ENCODE data around the gene LRRC1. TPM values are rescaled to one million over a fixed set of nuclear protein-coding genes. Genes with fewer than 3 reads are reported as not detected.
A peak's percentile ranks its signal among the peaks of the same experiment; 100 is the strongest.

LRRC1 gene
- total RNA-seq, 4 donors from 2014 or later: 71.0 to 151 (median 91.6) TPM

DNA sequence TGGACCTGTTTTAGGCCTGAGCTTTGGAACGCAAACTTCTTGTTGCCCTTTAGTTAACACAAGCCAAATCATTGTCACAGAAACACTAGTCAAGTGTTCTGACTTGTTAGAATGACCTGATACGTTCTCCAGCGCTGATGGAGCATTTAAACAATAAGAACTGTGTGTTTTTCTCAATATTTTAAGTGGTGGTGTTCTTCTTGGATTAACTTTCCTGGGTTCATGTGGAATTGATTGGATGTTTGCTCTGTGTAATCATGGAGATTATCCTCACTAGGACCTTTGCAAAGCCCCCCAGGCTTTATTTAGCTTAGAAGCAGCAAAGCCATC, 1.6 kb downstream of the LRRC1 start:
- no peak for DNase-seq
- WGBS, 2 donors (ENCODE audit: low coverage in 1 of 2): 19 to 44% methylated on average over 2 to 3 of the region's 3 CpGs
- TF ChIP-seq EP300 (IDR thresholded peaks at IDR 0.05; ENCODE audit: low read depth): no peak
- TF ChIP-seq POLR2AphosphoS5 (IDR thresholded peaks at IDR 0.05): no peak
- TF ChIP-seq, protein P1, sequence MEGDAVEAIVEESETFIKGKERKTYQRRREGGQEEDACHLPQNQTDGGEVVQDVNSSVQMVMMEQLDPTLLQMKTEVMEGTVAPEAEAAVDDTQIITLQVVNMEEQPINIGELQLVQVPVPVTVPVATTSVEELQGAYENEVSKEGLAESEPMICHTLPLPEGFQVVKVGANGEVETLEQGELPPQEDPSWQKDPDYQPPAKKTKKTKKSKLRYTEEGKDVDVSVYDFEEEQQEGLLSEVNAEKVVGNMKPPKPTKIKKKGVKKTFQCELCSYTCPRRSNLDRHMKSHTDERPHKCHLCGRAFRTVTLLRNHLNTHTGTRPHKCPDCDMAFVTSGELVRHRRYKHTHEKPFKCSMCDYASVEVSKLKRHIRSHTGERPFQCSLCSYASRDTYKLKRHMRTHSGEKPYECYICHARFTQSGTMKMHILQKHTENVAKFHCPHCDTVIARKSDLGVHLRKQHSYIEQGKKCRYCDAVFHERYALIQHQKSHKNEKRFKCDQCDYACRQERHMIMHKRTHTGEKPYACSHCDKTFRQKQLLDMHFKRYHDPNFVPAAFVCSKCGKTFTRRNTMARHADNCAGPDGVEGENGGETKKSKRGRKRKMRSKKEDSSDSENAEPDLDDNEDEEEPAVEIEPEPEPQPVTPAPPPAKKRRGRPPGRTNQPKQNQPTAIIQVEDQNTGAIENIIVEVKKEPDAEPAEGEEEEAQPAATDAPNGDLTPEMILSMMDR (IDR thresholded peaks at IDR 0.05): no peak
- TF ChIP-seq POLR2A (IDR thresholded peaks at IDR 0.05): no peak
- H3K27ac ChIP-seq: peak overlapping the region; percentile 85 to 89 (median 87)
- H3K27me3 ChIP-seq: no peaks in the 10 kb centered on the region
- H3K4me3 ChIP-seq: peak overlapping the region in 3 of 4 donors; percentile 74 to 94 (median 87)
- H3K4me1 ChIP-seq: peaks cover 0 to 56% (median 28%) of the 10 kb centered on the region in 4 donors
- no peaks in the 10 kb centered on the region for H3K36me3 ChIP-seq
- intact Hi-C loops (cut with DNase I; ENCODE audit: low total_unique reads): no loop called here
- in situ Hi-C loops (cut with MboI; ENCODE audit: low pct_ligation_motif_present in 1 of 4, low pct_unique_long_range_greater_than_20kb in 1 of 4, low sequenced_read_pairs in 3 of 4): loop anchor here in 2 of 4 donors (10.0 to 25.0 kb wide), 2 partner anchors 158 to 166 kb away; no protein-coding TSS in a partner anchor
- no peaks in the 10 kb centered on the region for H3K9me3 ChIP-seq

DNA sequence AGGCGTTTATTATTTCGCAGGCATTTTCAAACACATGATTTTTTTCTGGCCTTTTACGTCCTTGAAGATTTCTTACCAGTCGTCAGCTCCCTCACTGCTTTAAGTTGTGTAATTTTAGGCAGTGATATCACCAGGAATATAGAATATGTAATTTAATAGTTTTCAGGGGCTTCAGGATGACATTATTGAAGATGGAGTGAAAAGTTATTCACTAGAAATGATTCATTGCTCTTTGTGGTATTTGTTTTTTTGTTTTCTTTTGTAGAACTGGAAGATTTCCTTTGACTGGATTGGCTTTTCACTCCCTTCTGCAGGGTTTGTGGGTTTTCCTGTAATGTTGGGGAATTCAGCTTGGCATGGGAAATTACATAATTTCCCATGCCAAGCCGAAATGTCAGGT, 2.0 kb downstream of the LRRC1 start:
- H3K27ac ChIP-seq: peak overlapping the region; percentile 85 to 89 (median 87)
- intact Hi-C loops (cut with DNase I; ENCODE audit: low total_unique reads): no loop called here
- H3K27me3 ChIP-seq: no peaks in the 10 kb centered on the region
- H3K4me3 ChIP-seq: peak overlapping the region in 3 of 4 donors; percentile 74 to 94 (median 87)
- H3K4me1 ChIP-seq: peaks cover 0 to 57% (median 28%) of the 10 kb centered on the region in 4 donors
- H3K36me3 ChIP-seq: no peaks in the 10 kb centered on the region
- in situ Hi-C loops (cut with MboI; ENCODE audit: low pct_ligation_motif_present in 1 of 4, low pct_unique_long_range_greater_than_20kb in 1 of 4, low sequenced_read_pairs in 3 of 4): loop anchor here in 2 of 4 donors (10.0 to 25.0 kb wide), 2 partner anchors 158 to 166 kb away; no protein-coding TSS in a partner anchor
- 48 to 55% methylated on average over 5 of the region's 5 CpGs for WGBS, 2 donors (ENCODE audit: low coverage in 1 of 2)
- no peak for DNase-seq
- no peaks in the 10 kb centered on the region for H3K9me3 ChIP-seq
- no peak for TF ChIP-seq POLR2A (IDR thresholded peaks at IDR 0.05)

DNA sequence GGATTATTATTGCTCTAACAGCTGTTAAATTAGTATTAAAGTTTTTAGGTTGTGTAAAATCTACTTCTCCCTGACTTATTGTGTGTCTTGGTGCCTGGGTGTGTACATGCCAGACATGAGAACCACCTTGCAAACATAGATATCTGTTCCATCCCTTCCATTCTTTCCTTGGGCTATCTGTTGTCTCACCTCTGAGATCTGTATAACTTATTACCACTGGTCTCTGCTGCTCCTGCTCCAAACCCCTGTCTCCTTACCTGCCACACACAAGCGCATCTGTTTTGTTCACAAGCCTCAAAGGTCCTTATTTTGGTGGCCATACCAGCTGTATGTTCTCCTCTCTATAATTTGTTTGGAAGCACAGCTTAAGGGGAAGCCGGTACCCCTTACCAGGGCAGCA, 2.5 kb downstream of the LRRC1 start:
- no peak for DNase-seq
- Histone ChIP-seq H3K4me1 (peaks cover 0 to 62% (median 28%) of the 10 kb centered on the region in 4 donors), H3K9me3 (no peaks in the 10 kb centered on the region), H3K27me3 (no peaks in the 10 kb centered on the region), H3K27ac (peak overlapping the region; percentile 85 to 89 (median 87)), H3K36me3 (no peaks in the 10 kb centered on the region), H3K4me3 (peak overlapping the region in 1 of 4 donors; percentile 94)
- in situ Hi-C loops (cut with MboI; ENCODE audit: low pct_ligation_motif_present in 1 of 4, low pct_unique_long_range_greater_than_20kb in 1 of 4, low sequenced_read_pairs in 3 of 4): loop anchor here in 2 of 4 donors (10.0 to 25.0 kb wide), 2 partner anchors 157 to 165 kb away; no protein-coding TSS in a partner anchor
- TF ChIP-seq POLR2AphosphoS5 (IDR thresholded peaks at IDR 0.05) (no peak), POLR2A (IDR thresholded peaks at IDR 0.05) (no peak), EP300 (IDR thresholded peaks at IDR 0.05; ENCODE audit: low read depth) (no peak)
- TF ChIP-seq, protein P1 (IDR thresholded peaks at IDR 0.05): no peak
- WGBS, 2 donors (ENCODE audit: low coverage in 1 of 2): 94 to 96% methylated on average over 2 of the region's 2 CpGs
- intact Hi-C loops (cut with DNase I; ENCODE audit: low total_unique reads): no loop called here

DNA sequence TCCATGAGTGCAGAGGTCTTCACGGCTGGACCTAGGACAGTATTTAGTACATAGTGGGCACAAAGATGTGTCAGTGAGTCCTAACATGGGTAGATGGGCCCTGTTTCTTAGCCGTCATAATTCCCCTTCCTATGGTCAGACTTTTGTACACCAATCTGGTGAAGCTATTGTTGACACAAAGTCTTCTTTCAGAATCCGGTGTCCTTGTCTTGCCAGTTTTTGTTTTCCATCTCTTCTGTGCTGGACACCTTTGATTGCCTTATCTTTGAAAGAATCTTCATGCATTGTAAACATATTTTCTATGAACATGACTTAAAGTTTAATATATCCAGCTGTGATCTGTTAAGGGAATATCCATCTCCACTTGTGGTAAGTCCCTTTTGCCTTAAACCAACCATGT, 4.5 kb downstream of the LRRC1 start:
- no peaks in the 10 kb centered on the region for H3K36me3 ChIP-seq
- intact Hi-C loops (cut with DNase I; ENCODE audit: low total_unique reads): no loop called here
- TF ChIP-seq POLR2AphosphoS5 (IDR thresholded peaks at IDR 0.05) (no peak), POLR2A (IDR thresholded peaks at IDR 0.05) (no peak), EP300 (IDR thresholded peaks at IDR 0.05; ENCODE audit: low read depth) (no peak)
- TF ChIP-seq, protein P1 (IDR thresholded peaks at IDR 0.05): no peak
- no peaks in the 10 kb centered on the region for H3K27me3 ChIP-seq
- WGBS, 2 donors (ENCODE audit: low coverage in 1 of 2): 99 to 100% methylated on average over 3 of the region's 3 CpGs
- in situ Hi-C loops (cut with MboI; ENCODE audit: low pct_ligation_motif_present in 1 of 4, low pct_unique_long_range_greater_than_20kb in 1 of 4, low sequenced_read_pairs in 3 of 4): loop anchor here in 2 of 4 donors (10.0 to 25.0 kb wide), 2 partner anchors 155 to 163 kb away; no protein-coding TSS in a partner anchor
- no peak overlapping the region for H3K4me3 ChIP-seq
- no peak for DNase-seq
- H3K9me3 ChIP-seq: no peaks in the 10 kb centered on the region
- H3K4me1 ChIP-seq: peaks cover 0 to 58% (median 30%) of the 10 kb centered on the region in 4 donors
- peak overlapping the region; percentile 18 to 45 (median 31) for H3K27ac ChIP-seq

DNA sequence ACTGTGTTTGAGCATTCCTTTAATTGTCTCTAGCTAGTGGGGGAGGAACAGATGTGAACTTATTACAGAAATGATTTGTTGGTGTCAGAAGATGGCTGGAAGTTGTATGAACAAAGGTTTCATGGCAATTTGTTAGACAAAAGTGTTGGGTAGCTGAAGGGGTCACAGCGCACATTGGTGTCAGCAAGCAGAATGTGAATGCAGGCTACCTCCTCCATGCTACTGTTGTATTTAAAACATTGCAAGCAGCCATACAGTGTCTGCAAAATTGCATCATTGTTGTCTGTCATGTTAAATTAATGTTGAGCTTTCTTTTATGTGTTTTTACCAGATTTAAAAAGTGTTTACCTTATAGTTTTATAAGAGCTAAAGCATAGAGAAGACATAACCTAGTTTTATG, 6.2 kb downstream of the LRRC1 start:
- no peaks in the 10 kb centered on the region for H3K9me3 ChIP-seq
- intact Hi-C loops (cut with DNase I; ENCODE audit: low total_unique reads): no loop called here
- TF ChIP-seq POLR2AphosphoS5 (IDR thresholded peaks at IDR 0.05) (no peak), EP300 (IDR thresholded peaks at IDR 0.05; ENCODE audit: low read depth) (no peak)
- peaks cover 0 to 54% (median 33%) of the 10 kb centered on the region in 4 donors for H3K4me1 ChIP-seq
- H3K4me3 ChIP-seq: no peak overlapping the region
- DNase-seq: no peak
- no peaks in the 10 kb centered on the region for H3K27me3 ChIP-seq
- WGBS, 2 donors (ENCODE audit: low coverage in 1 of 2): 94 to 100% methylated on average over 1 of the region's 1 CpG
- H3K36me3 ChIP-seq: no peaks in the 10 kb centered on the region
- in situ Hi-C loops (cut with MboI; ENCODE audit: low pct_ligation_motif_present in 1 of 4, low pct_unique_long_range_greater_than_20kb in 1 of 4, low sequenced_read_pairs in 3 of 4): no loop called here
- no peak overlapping the region for H3K27ac ChIP-seq
